Measurements from ENCODE around the gene MT1E.
A peak's percentile ranks its signal among the peaks of the same experiment; 100 is the strongest.

Gene MT1E

DNA sequence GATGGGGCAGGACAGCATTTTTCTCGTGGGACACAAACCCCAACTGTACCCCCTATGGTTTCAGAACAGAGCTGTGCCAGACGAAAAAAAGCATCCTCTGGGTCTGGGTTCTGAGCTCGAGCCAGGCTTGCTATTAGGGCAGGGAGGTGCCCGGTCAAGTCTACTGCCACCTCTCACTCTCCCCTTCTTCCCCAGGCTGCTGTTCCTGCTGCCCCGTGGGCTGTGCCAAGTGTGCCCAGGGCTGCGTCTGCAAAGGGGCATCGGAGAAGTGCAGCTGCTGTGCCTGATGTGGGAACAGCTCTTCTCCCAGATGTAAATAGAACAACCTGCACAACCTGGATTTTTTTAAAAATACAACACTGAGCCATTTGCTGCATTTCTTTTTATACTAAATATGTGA lies 1.1 kb downstream of the MT1E start:
- DNase-seq (ENCODE audit: low spot score), result no peak

DNA sequence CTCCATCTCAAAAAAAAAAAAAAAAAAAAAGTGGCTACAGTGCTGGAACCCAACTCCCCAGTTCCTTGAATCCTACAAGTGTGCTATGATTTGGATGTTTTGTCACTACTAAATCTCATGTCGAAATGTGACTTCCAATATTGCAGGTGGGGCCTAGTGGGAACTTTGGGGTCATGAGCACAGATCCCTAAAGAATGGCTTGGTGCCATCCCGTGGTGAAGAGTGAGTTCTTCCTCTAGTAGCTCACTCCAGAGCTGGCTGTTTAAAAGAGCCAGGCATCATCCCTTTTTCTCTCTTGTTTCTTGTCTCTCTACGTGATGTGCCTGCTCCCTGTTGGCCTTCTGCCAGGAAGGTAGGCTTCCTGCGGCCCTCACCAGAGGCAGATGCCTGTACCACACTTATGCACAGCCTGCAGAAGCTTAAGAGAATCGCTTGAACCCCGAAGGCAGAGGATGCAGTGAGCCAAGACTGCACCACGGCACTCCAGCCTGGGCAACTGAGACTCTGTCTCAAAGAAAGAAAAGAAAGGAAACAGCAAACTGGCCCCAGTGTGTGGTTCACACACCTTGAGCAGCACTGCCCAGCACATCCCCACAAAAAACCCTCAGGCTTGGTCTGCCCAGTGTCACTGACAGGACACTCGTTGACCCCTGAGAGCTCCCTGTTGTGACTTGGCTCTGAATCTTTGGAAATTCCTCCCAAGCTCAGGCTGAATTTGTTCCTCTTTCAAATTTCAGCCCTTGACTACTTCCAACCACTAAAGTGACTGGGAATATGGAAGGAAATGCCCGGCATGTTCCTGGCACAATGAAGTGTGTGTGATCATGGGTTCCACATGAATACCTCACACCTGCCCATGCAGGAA lies 3.1 kb downstream of the MT1E start:
- DNase-seq (ENCODE audit: low spot score), result no peak

DNA sequence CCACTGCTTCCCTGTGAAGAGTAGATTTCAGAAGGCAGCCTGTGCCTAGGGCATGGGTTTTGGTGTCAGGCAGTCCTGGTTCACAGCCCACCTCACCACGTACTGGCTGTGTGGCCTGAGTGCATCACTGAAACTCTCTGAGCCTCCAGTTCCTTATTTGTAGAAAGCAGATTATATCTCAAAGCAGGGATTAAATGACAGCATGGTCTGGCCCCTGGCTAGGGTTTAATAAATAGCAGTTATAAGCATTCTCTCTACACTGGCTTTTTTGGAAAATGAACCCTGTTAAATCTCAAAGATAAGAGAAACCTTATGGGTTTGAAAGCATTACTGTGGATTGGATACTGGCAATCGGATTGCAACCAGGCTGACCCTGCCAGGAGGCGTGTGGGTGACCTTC lies 4.0 kb downstream of the MT1E start:
- DNase-seq (ENCODE audit: low spot score), result no peak

DNA sequence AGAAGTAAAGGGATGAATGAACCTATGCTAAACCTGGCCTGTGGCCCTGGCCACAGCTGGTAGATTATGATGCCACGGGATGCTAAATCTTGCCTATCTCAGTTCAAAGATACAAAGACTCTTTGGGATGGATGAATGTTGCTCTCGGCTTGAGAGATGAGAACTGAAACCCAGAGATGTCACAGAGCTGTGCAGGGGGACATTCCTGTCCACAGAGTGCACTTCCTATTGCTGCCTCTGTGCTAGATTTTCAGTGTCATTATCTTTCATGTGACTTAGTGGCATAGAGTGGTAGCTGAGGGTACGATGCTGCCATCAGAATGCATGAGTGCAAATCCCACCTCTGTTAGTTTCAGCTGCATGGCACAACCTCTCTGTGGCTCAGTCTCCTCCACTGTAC lies 4.6 kb downstream of the MT1E start:
- DNase-seq (ENCODE audit: low spot score), result no peak

DNA sequence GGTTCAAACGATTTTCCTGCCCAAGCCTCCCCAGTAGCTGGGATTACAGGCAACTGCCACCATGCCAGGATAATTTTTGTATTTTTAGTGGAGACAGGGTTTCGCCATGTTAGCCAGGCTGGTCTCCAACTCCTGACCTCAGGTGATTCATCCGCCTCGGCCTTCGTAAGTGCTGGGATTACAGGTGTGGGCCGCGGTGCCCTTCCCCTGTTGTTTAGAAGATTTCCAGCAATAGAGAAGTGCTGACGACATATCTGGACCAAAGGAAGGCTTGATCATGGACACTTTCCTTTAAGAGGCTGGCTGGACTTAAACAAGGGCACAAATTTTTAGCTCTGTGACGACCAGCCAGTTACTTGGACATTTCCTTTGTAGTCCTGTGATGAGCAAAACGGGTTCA lies 5.6 kb downstream of the MT1E start:
- DNase-seq (ENCODE audit: low spot score), result no peak

DNA sequence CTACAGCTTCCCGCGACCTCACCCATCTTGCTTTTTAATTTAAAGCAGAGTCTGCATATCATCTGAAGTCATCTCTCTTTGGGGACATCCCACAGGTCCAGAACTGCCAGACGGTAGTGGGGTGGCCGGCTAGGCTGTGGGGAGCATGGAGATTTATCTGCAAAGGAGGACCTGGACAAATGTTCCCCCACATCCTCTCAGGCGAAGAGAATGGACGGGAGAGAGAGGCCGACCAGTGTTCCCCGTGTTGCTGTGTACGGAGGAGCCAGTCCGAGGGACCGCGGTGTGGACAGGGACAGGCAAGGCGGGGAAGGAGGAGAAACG lies 6.2 kb downstream of the MT1E start:
- no peak for DNase-seq (ENCODE audit: low spot score)

DNA sequence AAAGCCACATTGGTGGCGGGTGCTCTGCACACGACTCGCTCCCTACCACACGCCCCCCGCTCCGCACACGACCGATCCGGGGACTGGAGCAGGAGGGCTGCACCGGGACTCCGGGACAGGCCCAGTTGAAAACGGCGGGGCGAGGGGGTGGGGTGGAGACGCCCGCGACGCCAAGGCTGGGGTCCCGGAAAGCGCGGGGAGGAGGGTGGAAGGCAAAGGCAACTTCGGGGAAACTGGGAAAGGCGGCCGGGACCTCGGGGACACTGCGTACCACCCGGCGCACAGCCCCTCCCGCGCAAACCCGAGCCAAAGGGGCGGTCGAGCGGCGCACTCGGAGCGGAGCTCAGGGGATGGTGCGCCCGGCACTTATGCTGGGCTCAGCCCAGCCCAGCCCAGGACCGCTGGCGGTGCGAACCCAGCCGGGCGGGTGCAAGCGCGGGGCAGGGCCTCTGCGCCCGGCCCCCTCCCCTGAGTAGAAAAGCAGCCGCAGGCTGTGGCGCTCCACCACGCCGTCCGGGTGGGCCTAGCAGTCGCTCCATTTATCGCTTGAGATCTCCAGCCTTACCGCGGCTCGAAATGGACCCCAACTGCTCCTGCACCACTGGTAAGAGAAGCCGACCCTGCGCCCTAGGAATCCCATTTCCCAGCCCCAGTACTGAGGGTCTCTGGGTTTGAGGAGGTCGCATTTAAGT lies 6.7 kb downstream of the MT1E start, which contains the start of gene MT1M:
TSS of gene MT1M (plus strand) at position 504 of the 692 bp plus-strand sequence. CDS start at position 577, 73 bp downstream.
- DNase-seq (ENCODE audit: low spot score), result peak; percentile 76

DNA sequence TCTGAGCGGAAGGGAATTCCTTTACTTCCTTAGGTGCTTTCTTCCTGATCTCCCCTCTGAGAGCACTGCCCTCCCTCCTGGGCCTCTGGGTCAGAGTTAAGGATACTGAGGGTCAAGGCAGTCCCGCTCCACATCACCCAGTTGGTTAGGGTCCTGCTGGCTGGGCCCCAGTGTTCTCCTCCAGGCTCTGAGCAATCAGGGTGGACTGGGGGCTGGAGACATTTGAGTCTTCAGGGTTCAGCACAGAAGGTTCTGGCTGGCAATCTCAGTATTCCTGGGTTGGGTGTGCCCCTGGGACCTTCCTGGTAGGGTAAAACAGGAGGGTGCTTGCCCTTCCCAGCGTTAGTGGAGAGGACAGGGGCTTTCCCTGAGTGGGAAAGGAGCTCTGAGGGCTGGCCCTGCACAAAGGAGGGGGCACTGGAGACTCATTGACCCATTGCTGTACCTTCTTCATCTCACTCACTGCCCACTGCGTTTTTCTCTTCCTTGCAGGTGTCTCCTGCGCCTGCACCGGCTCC lies 7.3 kb downstream of the MT1E start:
- DNase-seq (ENCODE audit: low spot score), result no peak

DNA sequence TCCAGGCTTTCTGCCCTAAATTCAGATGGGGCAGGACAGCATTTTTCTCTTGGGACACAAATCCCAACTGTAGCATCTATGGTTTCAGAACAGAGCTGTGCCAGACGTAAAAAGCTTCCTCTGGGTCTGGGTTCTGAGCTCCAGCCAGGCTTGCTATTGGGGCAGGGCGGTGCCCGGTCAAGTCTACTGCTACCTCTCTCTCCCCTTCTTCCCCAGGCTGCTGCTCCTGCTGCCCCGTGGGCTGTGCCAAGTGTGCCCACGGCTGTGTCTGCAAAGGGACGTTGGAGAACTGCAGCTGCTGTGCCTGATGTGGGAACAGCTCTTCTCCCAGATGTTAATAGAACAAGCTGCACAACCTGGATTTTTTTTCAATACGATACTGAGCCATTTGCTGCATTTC lies 8.0 kb downstream of the MT1E start:
- no peak for DNase-seq (ENCODE audit: low spot score)

DNA sequence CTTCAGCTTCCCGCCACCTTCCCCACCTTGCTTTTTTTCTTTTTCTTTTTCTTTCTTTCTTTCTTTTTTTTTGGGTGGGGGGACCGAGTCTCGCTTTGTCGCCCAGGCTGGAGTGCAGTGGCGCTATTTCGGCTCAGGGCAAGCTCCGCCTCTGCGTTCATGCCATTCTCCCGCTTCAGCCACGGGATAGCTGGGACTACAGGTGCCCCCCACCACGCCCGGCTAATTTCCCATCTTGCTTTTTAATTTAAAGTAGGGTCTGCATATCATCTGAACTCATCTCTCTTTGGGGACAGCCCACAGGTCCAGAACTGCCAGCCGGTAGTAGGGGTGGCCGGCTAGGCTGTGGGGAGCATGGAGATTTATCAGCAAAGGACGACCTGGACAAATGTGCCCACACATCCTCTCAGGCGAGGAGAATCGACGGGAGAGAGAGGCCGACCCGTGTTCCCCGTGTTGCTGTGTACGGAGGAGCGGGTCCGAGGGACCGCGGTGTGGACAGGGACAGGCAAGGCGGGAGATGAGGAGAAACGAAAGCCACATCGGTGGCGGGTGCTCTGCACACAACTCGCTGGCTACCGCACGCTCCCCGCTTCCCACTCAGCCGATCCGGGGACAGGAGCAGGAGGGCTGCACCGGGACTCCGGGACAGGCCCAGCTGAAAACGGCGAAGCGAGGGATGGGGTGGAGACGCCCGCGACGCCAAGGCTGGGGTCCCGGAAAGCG lies 9.3 kb downstream of the MT1E start:
- DNase-seq (ENCODE audit: low spot score), result no peak

DNA sequence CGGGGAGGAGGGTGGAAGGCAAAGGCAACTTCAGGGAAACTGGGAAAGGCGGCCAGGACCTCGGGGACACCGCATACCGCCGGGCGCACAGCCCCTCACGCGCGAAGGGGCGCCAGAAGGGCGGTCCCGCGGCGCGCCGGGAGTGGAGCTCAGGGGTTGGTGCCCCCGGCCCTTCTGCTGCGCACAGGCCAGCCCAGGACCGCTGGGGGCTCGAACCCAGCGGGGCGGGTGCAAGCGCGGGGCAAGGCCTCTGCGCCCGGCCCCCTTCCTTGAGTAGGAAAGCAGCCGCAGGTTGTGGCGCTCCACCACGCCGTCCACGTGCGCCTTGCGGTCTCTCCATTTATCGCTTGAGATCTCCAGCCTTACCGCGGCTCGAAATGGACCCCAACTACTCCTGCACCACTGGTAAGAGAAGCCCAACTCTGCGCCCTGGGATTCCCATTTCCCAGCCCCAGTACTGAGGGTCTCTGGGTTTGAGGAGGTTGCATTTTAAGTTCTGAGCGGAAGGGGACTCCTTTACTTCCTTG lies 9.9 kb downstream of the MT1E start:
- DNase-seq (ENCODE audit: low spot score), result no peak

DNA sequence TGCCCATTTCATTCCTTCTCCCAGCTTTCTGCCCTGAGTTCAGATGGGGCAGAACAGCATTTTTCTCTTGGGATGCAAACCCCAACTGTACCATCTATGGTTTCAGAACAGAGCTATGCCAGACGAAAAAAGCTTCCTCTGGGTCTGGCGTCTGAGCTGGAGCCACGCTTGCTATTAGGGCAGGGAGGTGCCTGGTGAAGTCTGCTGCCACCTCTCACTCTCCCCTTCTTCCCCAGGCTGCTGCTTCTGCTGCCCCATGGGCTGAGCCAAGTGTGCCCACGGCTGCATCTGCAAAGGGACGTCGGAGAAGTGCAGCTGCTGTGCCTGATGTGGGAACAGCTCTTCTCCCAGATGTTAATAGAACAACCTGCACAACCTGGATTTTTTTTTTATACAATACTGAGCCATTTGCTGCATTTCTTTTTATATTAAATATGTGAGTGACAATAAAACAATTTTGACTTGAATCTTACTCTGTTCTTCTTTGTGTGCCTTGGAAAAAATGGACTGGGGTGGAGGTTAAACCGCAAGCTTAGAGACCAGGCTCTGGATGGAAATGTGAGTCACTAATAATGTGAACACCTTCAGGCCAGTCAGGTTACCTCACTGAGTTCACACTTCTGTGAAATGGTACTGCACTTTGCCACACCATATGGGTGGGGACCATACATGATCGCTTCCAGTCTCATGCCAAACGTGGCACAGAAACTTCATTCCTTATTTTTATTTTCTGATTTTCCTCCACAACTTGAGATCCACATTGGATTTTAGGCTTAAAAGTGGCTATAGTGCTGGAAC lies 11.2 kb downstream of the MT1E start:
- DNase-seq (ENCODE audit: low spot score), result no peak

DNA sequence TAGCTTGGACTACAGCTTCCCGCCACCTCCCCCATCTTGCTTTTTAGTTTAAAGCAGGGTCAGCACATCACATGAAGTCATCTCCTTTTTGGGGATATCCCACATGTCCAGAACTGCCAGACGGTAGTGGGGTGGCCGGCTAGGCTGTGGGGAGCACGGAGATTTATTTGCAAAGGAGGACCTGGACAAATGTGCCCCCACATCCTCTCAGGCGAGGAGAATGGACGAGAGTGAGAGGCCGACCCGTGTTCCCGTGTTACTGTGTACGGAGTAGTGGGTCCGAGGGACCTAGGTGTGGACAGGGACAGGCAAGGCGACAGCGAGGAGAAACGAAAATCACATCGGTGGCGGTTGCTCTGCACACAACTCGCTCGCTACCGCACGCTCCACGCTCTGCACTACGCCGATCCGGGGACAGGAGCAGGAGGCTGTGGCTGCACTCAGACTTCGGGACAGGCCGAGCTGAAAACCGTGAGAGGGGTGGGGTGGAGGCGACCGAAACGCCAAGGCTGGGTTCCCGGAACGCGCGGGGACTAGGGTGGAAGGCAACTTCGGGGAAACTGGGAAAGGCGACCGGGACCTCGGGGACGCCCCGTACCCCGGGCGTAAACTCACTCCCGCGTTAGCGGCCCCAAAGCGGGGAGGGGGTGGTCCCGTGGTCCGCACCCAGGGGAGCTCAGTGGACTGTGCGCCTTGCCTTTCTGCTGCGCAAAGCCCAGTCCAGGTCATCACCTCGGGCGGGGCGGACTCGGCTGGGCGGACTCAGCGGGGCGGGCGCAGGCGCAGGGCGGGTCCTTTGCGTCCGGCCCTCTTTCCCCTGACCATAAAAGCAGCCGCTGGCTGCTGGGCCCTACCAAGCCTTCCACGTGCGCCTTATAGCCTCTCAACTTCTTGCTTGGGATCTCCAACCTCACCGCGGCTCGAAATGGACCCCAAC lies 12.5 kb downstream of the MT1E start, which contains the start of gene MT1A:
TSS of gene MT1A (plus strand) at position 853 of the 937 bp plus-strand sequence. CDS start at position 926, 73 bp downstream.
- DNase-seq (ENCODE audit: low spot score), result peak; percentile 85

DNA sequence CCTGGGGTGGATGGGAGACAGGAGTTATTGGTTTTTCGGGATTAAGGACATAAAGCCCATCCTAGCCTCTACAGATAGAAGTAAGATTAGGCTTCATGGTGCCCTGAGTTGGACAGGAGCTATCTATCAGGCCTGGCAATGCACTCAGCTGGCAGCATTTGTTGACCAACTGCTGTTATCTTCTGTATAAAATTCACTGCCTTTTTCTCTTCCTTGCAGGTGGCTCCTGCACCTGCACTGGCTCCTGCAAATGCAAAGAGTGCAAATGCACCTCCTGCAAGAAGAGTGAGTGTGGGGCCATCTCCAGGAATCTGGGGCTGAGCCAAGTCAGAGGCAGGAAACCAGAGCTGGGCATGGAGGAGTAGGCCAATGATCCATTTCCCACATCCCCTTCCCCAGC lies 13.5 kb downstream of the MT1E start:
- DNase-seq (ENCODE audit: low spot score), result no peak

DNA sequence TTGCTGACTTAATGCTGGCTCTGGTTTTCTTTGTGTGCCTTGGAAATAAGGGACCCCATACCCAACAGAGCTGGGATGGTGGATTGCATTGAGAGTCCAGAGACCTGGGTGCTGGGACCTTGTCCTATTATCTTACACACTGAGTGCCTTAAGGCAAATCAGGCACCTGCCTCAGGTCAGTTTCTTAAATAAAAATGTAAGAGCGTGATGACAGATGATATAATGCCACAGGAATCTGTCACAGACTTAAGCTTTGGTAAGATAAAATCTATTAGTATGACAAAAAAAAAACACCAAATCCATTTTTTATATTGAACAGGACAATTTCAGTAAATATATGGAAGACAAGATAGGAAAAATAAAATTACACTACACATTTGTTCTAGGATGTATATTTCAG lies 14.5 kb downstream of the MT1E start:
- no peak for DNase-seq (ENCODE audit: low spot score)

DNA sequence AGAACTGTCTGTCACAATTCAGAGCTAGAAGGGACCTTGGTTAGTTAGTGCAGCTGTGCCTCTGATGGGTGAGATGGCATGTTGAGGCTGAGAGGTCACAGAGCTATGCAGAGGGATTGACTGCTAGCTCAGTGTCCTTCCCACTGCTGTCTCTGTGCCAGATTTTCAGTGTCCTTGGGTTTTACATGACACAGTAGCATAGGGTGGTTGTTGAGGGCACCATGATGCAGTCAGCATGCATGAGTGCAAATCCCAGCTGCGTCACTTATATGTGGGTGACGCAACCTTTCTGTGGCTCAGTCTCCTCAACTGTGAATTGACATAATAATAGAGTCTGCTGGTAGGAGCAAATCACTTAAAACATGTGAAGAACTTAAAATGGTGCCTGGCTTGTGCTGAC lies 15.6 kb downstream of the MT1E start:
- DNase-seq (ENCODE audit: low spot score), result no peak

DNA sequence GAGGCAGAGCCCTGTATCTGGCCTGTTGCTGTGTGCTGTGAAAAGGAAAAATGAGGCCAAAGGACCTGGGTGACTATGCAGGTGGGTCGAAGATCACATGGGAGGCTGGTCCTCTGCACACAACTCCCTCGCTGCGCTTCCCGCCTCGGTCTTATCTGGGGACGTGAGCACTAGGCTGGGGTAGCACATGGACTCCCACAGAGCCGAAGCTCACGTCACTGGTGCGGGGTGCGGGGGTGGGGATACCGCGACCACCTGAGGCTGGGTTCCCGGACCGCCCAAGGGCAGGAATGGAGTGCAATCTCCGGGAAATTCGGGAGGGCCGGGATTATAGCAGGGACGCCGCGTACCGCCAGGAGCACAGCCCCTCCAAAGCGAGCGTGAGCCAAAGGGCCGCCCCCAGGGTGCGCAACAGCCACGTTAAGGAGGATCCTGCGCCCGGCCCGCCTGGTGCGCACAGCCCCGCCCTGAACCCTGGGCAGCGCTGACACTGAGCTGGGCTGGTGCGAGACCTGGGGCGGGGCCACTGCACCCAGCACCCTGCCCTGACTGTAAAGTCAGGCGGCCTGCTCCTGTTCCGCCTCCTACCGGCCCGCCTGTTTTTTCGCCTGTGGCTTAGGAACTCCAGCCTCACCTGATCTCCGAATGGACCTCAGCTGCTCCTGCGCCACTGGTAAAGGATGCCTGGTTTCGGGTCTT lies 17.6 kb downstream of the MT1E start:
- peak; percentile 67 for DNase-seq (ENCODE audit: low spot score)

DNA sequence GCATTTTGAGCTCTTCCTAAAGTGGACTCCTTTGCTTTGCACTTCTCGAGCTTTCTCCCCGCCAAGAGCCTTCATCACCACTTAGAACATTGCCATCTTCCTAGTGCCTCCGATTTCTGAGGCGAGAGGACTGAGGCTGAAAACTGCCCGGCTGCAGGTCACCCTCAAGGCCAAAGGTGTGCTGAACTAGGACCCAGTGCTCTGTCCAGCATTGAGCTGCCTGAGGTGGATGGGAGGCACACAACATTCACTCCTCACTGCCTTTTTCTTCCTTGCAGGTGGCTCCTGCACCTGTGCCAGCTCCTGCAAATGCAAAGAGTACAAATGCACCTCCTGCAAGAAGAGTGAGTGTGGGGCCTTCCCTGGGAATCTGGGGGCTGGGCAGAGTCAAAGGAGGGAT lies 18.3 kb downstream of the MT1E start:
- DNase-seq (ENCODE audit: low spot score), result no peak

DNA sequence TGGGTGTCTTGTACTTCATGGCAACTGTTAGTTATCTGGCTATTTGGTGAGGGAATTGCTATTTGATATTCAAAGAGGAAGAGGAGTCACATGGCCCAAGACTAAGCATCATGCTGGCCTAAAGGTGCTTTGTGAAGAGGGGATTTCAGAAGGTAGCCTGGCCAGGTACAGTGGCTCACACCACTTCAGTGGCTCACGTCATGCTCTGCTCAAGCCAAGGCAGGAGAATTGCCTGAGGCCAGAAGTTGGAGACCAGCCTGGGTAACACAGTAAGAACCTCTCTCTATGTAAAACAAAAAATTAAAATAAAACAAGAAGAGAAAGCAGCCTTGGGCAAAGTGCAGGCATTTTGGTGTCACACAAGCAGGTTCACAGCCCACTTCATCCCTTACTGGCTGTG lies 19.7 kb downstream of the MT1E start:
- DNase-seq (ENCODE audit: low spot score), result no peak

DNA sequence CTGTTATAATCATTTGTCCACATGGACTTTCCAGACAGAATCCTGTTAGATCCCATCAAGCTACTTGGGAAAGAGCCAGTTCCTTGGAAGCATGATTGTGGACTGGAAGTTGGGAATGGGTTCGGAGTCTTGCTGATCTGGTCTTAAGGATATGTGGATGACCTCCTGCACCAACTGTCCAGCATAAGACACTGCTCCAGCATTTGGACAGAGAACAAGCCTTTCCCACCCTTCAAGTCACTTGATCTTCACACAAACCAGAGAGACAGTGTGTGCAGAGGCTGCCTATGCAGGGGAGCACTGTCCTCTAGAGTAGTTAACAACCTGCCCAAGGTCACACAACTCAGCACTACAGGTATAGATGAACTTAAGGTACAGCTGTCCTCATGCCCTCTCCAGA lies 20.3 kb downstream of the MT1E start:
- DNase-seq (ENCODE audit: low spot score), result no peak
